Testis (tissue), 2 donors: ENCODE measurements around the gene CLCN4.

Experiments used
- POLR2A ChIP-seq: fragments of 450-650 bp; IDR thresholded peaks from one replicate; pipeline ENCODE4 v1.6.1; 2017; ENCODE audit warnings: antibody characterized with exemption, mild to moderate bottlenecking, moderate library complexity
- TF ChIP-seq, protein P1 (sequence below), 3 experiments: fragments of 450-650 bp in 2 of 3; fragments of 200-600 bp in 1 of 3; sonication (generic) in 1 of 3; IDR thresholded peaks; one replicate each; pipeline ENCODE4 v1.5.1; 2016 to 2019; ENCODE audit warnings: antibody characterized with exemption in 3 of 3, mild to moderate bottlenecking in 2 of 3, moderate library complexity in 1 of 3

DNA sequence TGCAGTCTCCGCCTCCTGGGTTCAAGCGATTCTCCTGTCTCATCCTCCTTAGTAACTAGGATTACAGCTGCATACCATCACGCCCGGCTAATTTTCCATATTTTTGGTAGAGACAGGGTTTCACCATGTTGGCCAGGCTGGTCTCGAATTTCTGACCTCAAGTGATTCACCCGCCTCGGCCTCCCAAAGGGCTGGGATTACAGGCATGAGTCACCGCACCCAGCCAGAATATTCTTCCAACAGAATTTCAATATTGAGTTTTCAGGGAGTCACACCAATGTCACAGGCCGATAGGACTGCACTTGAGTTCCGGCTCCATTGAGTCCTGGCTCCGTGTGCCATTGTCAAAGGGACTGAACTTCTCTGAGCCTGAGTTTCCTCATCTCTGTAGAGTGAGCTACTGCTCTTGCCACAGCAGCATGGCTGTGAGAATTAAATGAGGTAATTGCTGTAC is 82.9 kb downstream of the CLCN4 start:
- TF ChIP-seq, protein P1, sequence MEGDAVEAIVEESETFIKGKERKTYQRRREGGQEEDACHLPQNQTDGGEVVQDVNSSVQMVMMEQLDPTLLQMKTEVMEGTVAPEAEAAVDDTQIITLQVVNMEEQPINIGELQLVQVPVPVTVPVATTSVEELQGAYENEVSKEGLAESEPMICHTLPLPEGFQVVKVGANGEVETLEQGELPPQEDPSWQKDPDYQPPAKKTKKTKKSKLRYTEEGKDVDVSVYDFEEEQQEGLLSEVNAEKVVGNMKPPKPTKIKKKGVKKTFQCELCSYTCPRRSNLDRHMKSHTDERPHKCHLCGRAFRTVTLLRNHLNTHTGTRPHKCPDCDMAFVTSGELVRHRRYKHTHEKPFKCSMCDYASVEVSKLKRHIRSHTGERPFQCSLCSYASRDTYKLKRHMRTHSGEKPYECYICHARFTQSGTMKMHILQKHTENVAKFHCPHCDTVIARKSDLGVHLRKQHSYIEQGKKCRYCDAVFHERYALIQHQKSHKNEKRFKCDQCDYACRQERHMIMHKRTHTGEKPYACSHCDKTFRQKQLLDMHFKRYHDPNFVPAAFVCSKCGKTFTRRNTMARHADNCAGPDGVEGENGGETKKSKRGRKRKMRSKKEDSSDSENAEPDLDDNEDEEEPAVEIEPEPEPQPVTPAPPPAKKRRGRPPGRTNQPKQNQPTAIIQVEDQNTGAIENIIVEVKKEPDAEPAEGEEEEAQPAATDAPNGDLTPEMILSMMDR (IDR thresholded peaks at IDR 0.05) = no peak
- TF ChIP-seq POLR2A = no peak
